ENCODE data around the gene LRP6. TPM values are rescaled to one million over a fixed set of nuclear protein-coding genes. Genes with fewer than 3 reads are reported as not detected.

LRP6 gene
- total RNA-seq, 1 experiment from 2014 or later, result 45.5 TPM

DNA sequence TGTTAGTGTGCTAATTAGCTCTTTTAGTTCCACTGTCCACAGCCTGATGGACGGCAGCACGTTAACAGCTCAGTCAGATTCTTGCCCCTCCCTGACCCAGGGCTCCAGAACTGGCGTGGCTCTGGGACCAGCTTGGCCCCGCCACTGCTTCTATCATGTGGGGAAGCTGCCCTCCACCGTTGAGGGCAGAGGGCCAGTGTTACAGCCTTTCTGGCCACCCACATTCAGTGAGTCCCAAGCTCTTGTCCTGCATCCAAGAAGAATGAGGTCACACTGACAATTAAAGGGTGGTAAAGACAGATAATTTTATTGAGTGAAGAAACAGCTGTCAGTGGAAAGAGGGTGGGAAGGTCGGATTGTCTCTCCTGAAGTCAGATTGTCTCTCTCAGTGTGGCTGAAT lies 159.2 kb downstream of the LRP6 start:
- DNase-seq, result no peak
- POLR2A ChIA-PET (ENCODE audit: unreplicated experiment), result no interaction called here
- TF ChIP-seq, protein P1, sequence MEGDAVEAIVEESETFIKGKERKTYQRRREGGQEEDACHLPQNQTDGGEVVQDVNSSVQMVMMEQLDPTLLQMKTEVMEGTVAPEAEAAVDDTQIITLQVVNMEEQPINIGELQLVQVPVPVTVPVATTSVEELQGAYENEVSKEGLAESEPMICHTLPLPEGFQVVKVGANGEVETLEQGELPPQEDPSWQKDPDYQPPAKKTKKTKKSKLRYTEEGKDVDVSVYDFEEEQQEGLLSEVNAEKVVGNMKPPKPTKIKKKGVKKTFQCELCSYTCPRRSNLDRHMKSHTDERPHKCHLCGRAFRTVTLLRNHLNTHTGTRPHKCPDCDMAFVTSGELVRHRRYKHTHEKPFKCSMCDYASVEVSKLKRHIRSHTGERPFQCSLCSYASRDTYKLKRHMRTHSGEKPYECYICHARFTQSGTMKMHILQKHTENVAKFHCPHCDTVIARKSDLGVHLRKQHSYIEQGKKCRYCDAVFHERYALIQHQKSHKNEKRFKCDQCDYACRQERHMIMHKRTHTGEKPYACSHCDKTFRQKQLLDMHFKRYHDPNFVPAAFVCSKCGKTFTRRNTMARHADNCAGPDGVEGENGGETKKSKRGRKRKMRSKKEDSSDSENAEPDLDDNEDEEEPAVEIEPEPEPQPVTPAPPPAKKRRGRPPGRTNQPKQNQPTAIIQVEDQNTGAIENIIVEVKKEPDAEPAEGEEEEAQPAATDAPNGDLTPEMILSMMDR (conservative IDR thresholded peaks at IDR 0.05), result no peak
- no peak for TF ChIP-seq EZH2 (IDR thresholded peaks at IDR 0.05; ENCODE audit: low read depth)

DNA sequence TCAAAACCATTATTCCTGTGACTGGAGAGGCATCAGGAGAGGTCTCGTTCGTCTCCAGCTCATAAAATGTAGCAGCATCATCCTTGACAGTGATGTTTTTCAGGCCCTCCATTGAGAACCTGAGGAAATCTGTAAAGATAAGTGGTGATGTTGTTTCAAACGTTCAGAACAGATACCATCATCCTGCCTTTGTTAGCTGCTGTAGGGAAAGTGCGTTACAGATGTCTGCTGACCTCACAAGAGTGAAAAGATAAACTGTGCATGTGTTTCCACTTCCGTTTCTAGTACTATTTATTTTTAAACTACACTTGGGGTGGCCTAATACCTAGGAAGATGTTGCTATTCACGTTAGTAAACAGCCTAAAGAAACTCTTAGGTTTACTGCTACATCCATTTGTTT lies 167.7 kb downstream of the LRP6 start:
- Histone ChIP-seq H3K4me3 (no peak overlapping the region), H3F3A (ENCODE audit: insufficient read depth, low read depth) (no peaks in the 10 kb centered on the region), H3K27ac (no peak overlapping the region), H3K79me2 (ENCODE audit: low read depth) (no peaks in the 10 kb centered on the region), H2AFZ (no peak overlapping the region), H3K9me2 (ENCODE audit: insufficient read depth) (no peaks in the 10 kb centered on the region), H3K4me2 (no peak overlapping the region), H3K9me3 (ENCODE audit: insufficient read depth, low read depth) (no peaks in the 10 kb centered on the region), H4K20me1 (ENCODE audit: insufficient read depth) (no peaks in the 10 kb centered on the region), H3K36me3 (ENCODE audit: low read depth) (no peaks in the 10 kb centered on the region), H3K27me3 (ENCODE audit: insufficient read depth, low read depth) (no peaks in the 10 kb centered on the region), H3K4me1 (replicated peaks; ENCODE audit: insufficient read depth) (no peaks in the 10 kb centered on the region)
- ChIA-PET CTCF (no interaction called here), POLR2A (ENCODE audit: unreplicated experiment) (no interaction called here)
- no TSS peak for BruUV-seq (replicated peaks)
- no peak for DNase-seq
- intact Hi-C loops (cut with micrococcal nuclease; ENCODE audit: unreplicated experiment), result no loop called here
- TF ChIP-seq, protein P1 (conservative IDR thresholded peaks at IDR 0.05), result no peak
- no peak for TF ChIP-seq EZH2 (IDR thresholded peaks at IDR 0.05; ENCODE audit: low read depth)

More for the DNA sequence above, 159.2 kb downstream of the LRP6 start:
- Histone ChIP-seq H3K9me2 (ENCODE audit: insufficient read depth) (no peaks in the 10 kb centered on the region), H3K79me2 (ENCODE audit: low read depth) (no peaks in the 10 kb centered on the region), H3K4me2 (no peak overlapping the region), H3K27ac (no peak overlapping the region), H3K9me3 (ENCODE audit: insufficient read depth, low read depth) (peaks cover 11% of the 10 kb centered on the region), H2AFZ (no peak overlapping the region), H3K4me1 (replicated peaks; ENCODE audit: insufficient read depth) (no peaks in the 10 kb centered on the region), H3K27me3 (ENCODE audit: insufficient read depth, low read depth) (no peaks in the 10 kb centered on the region), H3K4me3 (no peak overlapping the region), H3K36me3 (ENCODE audit: low read depth) (no peaks in the 10 kb centered on the region), H3F3A (ENCODE audit: insufficient read depth, low read depth) (no peaks in the 10 kb centered on the region; the same call in 1 of the 2 replicates), H4K20me1 (ENCODE audit: insufficient read depth) (no peaks in the 10 kb centered on the region)
- BruUV-seq (replicated peaks), result no TSS peak
- CTCF ChIA-PET, result interaction anchor here (0.6 kb wide), 1 partner anchor 236 kb away, joined by 3 read pairs; no protein-coding TSS in a partner anchor
- intact Hi-C loops (cut with micrococcal nuclease; ENCODE audit: unreplicated experiment), result no loop called here

DNA sequence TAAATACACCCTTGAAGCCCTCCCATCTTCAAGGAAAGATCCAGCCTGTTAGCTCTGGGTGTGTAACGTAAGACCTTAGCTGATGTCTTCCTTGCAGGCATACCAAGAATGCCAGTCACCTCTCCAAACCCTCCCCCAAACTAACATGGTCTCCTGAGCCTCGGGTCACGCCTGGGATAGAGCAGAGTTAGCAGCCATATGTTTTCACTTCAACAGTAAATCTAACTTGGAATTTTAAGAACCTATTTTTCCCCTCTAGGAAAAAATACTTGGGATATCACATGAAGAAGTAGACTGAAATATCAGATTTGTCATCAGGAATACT lies 168.2 kb downstream of the LRP6 start:
- Histone ChIP-seq H3K27me3 (ENCODE audit: insufficient read depth, low read depth) (no peaks in the 10 kb centered on the region), H3F3A (ENCODE audit: insufficient read depth, low read depth) (no peaks in the 10 kb centered on the region), H2AFZ (no peak overlapping the region), H3K9me3 (ENCODE audit: insufficient read depth, low read depth) (no peaks in the 10 kb centered on the region), H3K9me2 (ENCODE audit: insufficient read depth) (no peaks in the 10 kb centered on the region), H3K79me2 (ENCODE audit: low read depth) (no peaks in the 10 kb centered on the region), H3K4me3 (no peak overlapping the region), H3K4me2 (no peak overlapping the region), H3K27ac (no peak overlapping the region), H3K4me1 (replicated peaks; ENCODE audit: insufficient read depth) (no peaks in the 10 kb centered on the region), H3K36me3 (ENCODE audit: low read depth) (no peaks in the 10 kb centered on the region), H4K20me1 (ENCODE audit: insufficient read depth) (no peaks in the 10 kb centered on the region)
- intact Hi-C loops (cut with micrococcal nuclease; ENCODE audit: unreplicated experiment), result no loop called here
- TF ChIP-seq, protein P1 (conservative IDR thresholded peaks at IDR 0.05), result no peak
- no peak for TF ChIP-seq EZH2 (IDR thresholded peaks at IDR 0.05; ENCODE audit: low read depth)
- CTCF ChIA-PET, result no interaction called here
- BruUV-seq (replicated peaks), result no TSS peak
- POLR2A ChIA-PET (ENCODE audit: unreplicated experiment), result no interaction called here
- no peak for DNase-seq

Measured in PC-9 (cell line).